Measurements from ENCODE around the gene LATS1.

LATS1 gene

DNA sequence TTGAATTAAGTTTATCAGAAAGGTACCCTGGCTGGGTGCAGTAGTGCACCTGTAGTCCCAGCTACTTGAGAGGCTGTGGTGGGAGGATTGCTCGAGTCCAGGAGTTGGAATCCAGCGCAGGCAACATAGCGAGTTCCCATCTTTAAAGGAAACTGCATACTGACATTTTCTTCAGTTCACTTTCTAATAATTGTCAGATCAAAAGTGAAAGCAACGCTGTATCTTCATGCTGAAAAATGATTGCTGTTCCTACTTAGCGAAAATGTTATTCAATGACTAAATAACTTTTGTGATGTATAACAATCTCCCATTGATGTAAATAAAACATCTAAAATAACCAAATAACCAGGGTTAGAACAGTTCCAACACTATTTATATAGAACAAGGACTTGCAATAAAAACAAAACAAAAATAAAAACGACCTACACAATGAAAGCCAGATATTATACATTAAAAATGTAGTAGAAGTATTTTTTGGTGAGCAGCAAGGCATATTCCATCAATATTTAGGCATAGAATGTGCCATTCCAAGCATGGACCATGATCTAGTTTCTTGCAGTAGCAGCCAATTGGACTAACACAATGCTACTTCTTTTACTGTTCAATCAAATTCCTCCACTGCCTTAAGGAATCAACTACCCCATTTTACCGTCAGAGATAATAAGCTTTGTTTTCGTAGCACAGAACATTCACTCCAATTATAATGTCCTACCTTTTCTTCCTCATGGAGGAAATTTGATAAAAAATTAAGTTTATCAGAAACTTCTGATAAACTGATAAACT lies 1.5 kb downstream of the LATS1 start:
- Histone ChIP-seq H3K4me2 (peak overlapping the region; percentile 92), H3K36me3 (ENCODE audit: insufficient read depth) (no peaks in the 10 kb centered on the region), H3K4me1 (ENCODE audit: low read depth, poor library complexity, severe bottlenecking) (peaks cover 22% of the 10 kb centered on the region), H2AFZ (ENCODE audit: low read depth) (no peak overlapping the region), H3K27ac (peak overlapping the region; percentile 96; the same call in 1 of the 2 replicates), H4K20me1 (ENCODE audit: insufficient read depth) (peaks cover 7% of the 10 kb centered on the region; the same call in 1 of the 2 replicates), H3K27me3 (ENCODE audit: insufficient read depth, low read depth) (no peaks in the 10 kb centered on the region), H3K9ac (peak overlapping the region; percentile 98; the same call in 1 of the 2 replicates), H3K79me2 (ENCODE audit: insufficient read depth, low read depth) (peaks cover 61% of the 10 kb centered on the region), H3K4me3 (IDR thresholded peaks at IDR 0.05; ENCODE audit: insufficient read depth, low read depth, low read length) (no peak overlapping the region)
- TF ChIP-seq, protein P1, sequence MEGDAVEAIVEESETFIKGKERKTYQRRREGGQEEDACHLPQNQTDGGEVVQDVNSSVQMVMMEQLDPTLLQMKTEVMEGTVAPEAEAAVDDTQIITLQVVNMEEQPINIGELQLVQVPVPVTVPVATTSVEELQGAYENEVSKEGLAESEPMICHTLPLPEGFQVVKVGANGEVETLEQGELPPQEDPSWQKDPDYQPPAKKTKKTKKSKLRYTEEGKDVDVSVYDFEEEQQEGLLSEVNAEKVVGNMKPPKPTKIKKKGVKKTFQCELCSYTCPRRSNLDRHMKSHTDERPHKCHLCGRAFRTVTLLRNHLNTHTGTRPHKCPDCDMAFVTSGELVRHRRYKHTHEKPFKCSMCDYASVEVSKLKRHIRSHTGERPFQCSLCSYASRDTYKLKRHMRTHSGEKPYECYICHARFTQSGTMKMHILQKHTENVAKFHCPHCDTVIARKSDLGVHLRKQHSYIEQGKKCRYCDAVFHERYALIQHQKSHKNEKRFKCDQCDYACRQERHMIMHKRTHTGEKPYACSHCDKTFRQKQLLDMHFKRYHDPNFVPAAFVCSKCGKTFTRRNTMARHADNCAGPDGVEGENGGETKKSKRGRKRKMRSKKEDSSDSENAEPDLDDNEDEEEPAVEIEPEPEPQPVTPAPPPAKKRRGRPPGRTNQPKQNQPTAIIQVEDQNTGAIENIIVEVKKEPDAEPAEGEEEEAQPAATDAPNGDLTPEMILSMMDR (conservative IDR thresholded peaks at IDR 0.05; ENCODE audit: low read depth, low read length): no peak

DNA sequence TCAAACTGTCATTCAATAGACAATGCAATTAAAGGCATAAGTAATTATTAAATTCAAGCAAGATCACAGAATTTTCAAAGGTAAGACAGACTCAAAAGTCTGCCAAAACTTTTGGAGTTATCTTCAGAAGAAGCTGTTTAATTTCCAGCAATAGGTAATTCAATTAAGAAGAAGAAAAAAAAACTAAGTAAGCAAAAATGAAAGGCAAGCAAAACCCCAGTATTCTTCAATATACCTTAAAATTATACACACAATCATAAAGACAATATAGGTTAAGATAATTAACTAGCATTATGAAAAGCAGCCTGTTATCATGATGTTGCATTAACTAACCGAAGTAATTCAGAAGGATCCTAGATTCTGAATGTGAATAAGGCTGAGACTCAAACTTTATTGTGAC lies 3.5 kb downstream of the LATS1 start:
- Histone ChIP-seq H3K4me3 (IDR thresholded peaks at IDR 0.05; ENCODE audit: insufficient read depth, low read depth, low read length) (no peak overlapping the region), H3K36me3 (ENCODE audit: insufficient read depth) (no peaks in the 10 kb centered on the region), H3K9ac (no peak overlapping the region), H3K27ac (no peak overlapping the region), H2AFZ (ENCODE audit: low read depth) (no peak overlapping the region), H3K4me2 (no peak overlapping the region), H3K4me1 (ENCODE audit: low read depth, poor library complexity, severe bottlenecking) (peaks cover 39% of the 10 kb centered on the region), H3K27me3 (ENCODE audit: insufficient read depth, low read depth) (no peaks in the 10 kb centered on the region), H4K20me1 (ENCODE audit: insufficient read depth) (peaks cover 16% of the 10 kb centered on the region), H3K79me2 (ENCODE audit: insufficient read depth, low read depth) (peaks cover 80% of the 10 kb centered on the region)
- TF ChIP-seq, protein P1 (conservative IDR thresholded peaks at IDR 0.05; ENCODE audit: low read depth, low read length): no peak

DNA sequence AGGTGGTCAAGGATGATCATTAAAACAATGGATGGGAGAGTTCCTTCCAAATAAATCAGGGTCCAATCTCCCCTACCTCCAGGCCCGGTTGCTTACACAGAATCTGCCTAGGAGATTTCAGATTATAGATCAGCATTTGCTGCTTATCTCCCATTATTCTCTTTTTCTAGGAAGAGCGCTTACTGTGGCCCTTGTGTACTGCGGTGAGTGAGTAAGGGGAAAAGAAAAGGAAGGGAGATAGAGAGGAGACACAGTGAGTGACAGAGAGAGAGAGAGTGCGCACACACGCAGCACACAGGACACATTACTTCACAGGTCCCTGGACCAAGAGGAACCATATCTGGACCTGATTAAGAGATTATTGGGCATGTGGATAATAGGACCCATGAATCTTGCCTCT lies 6.2 kb downstream of the LATS1 start:
- Histone ChIP-seq H2AFZ (ENCODE audit: low read depth) (no peak overlapping the region), H3K4me2 (no peak overlapping the region), H4K20me1 (ENCODE audit: insufficient read depth) (peaks cover 32% of the 10 kb centered on the region), H3K27me3 (ENCODE audit: insufficient read depth, low read depth) (no peaks in the 10 kb centered on the region), H3K27ac (no peak overlapping the region), H3K4me1 (ENCODE audit: low read depth, poor library complexity, severe bottlenecking) (peaks cover 46% of the 10 kb centered on the region), H3K9ac (no peak overlapping the region), H3K4me3 (IDR thresholded peaks at IDR 0.05; ENCODE audit: insufficient read depth, low read depth, low read length) (no peak overlapping the region), H3K36me3 (ENCODE audit: insufficient read depth) (no peaks in the 10 kb centered on the region), H3K79me2 (ENCODE audit: insufficient read depth, low read depth) (peaks cover 97% of the 10 kb centered on the region)
- TF ChIP-seq, protein P1 (conservative IDR thresholded peaks at IDR 0.05; ENCODE audit: low read depth, low read length): no peak

DNA sequence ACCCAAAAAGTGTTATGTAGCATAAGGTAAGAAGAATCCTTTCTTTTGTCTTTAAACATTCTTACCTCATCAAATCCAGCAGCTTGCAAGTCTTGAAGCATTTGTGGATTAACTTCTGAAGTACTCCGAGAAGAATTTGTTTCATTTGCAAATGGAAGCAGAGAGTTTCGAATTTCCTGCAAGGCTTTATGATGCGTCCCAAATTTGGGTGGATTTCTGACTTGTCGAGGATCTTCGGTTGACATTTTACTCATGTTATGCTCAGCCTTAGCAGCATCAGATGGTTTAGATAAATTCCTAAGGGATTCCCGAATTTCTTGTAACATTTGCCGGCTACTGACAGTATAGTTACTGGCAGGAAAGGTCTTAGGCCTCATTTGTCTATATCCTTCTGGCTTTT lies 16.2 kb downstream of the LATS1 start:
- no peak overlapping the region for H3K27ac ChIP-seq
- peaks cover 4% of the 10 kb centered on the region; the same call in 1 of the 2 replicates for H4K20me1 ChIP-seq (ENCODE audit: insufficient read depth)
- TF ChIP-seq, protein P1 (conservative IDR thresholded peaks at IDR 0.05; ENCODE audit: low read depth, low read length): no peak
- H3K27me3 ChIP-seq (ENCODE audit: insufficient read depth, low read depth): no peaks in the 10 kb centered on the region
- H3K79me2 ChIP-seq (ENCODE audit: insufficient read depth, low read depth): peaks cover 92% of the 10 kb centered on the region
- peaks cover 30% of the 10 kb centered on the region for H3K4me1 ChIP-seq (ENCODE audit: low read depth, poor library complexity, severe bottlenecking)
- no peak overlapping the region for H3K4me3 ChIP-seq (IDR thresholded peaks at IDR 0.05; ENCODE audit: insufficient read depth, low read depth, low read length)
- no peak overlapping the region for H3K4me2 ChIP-seq
- no peaks in the 10 kb centered on the region for H3K36me3 ChIP-seq (ENCODE audit: insufficient read depth)
- H2AFZ ChIP-seq (ENCODE audit: low read depth): no peak overlapping the region
- no peak overlapping the region for H3K9ac ChIP-seq
